HFFc6 (cell line): ENCODE measurements around the gene DNAH3. TPM values are rescaled to one million over a fixed set of nuclear protein-coding genes. Genes with fewer than 3 reads are reported as not detected.
"Not testable (repeated sequence)": the region's sequence is repeated elsewhere in the genome, so short reads cannot be mapped to it uniquely, and the experiment has no call there.

ENCODE experiments used
- DNase-seq: peaks from one replicate; pipeline ENCODE4 v3.0.0-alpha.2; 2018
- H3K27ac Mint-ChIP-seq: 2 replicates; pipeline ENCODE4 v1.8.0; 2020; ENCODE audit warnings: mild to moderate bottlenecking, mixed read lengths
- H3K27me3 Mint-ChIP-seq: 2 replicates; pipeline ENCODE4 v1.8.0; 2021; ENCODE audit warnings: mild to moderate bottlenecking, moderate library complexity, mixed read lengths; ENCODE audit not compliant: insufficient read depth
- H3K36me3 Mint-ChIP-seq: 2 replicates; pipeline ENCODE4 v1.8.0; 2021; ENCODE audit warnings: low read depth, mixed read lengths
- H3K4me1 Mint-ChIP-seq: 2 replicates; pipeline ENCODE4 v1.8.0; 2020; ENCODE audit warnings: low read depth, mixed read lengths
- H3K4me3 Mint-ChIP-seq: 2 replicates; pipeline ENCODE4 v1.8.0; 2020; ENCODE audit warnings: mild to moderate bottlenecking, moderate library complexity, mixed read lengths
- H3K9me3 Mint-ChIP-seq: 2 replicates; pipeline ENCODE4 v1.8.0; 2020; ENCODE audit warnings: mild to moderate bottlenecking, mixed read lengths
- CTCF ChIP-seq: fragments of 200-600 bp; sonication (generic); IDR thresholded peaks from 2 replicates; pipeline ENCODE4 v1.5.0; 2021; ENCODE audit warnings: antibody characterized with exemption, mild to moderate bottlenecking
- total RNA-seq, 6 experiments: library from RNA; stranded (reverse); fragmentation: NEBNext Ultra II Directional; extraction: Animal tissue kit (Norgen Biotek cat#: 25700); gene quantifications; 2 replicates in 1 of 6; 3 replicates in 5 of 6; pipeline ENCODE4 v1.2.3, GENCODE V29; 2021

The DNAH3 gene
- total RNA-seq, 6 experiments from 2014 or later: not detected

- Mint-ChIP-seq H3K27me3 (peaks cover 30% of the 10 kb centered on the region), H3K27ac (no peak overlapping the region), H3K4me1 (peaks cover 6% of the 10 kb centered on the region), H3K4me3 (no peak overlapping the region), H3K36me3 (no peaks in the 10 kb centered on the region), H3K9me3 (peaks cover 4% of the 10 kb centered on the region; the same call in 1 of the 2 replicates)
- TF ChIP-seq CTCF: no peak
- DNase-seq: no peak
Observed at GRCh38 chr16:21120976-21121520, 29.6 kb downstream of the DNAH3 start.

- Mint-ChIP-seq H3K27ac (no peak overlapping the region), H3K4me3 (no peak overlapping the region), H3K27me3 (peaks cover 20% of the 10 kb centered on the region), H3K4me1 (peaks cover 6% of the 10 kb centered on the region), H3K36me3 (no peaks in the 10 kb centered on the region), H3K9me3 (peaks cover 4% of the 10 kb centered on the region; the same call in 1 of the 2 replicates)
- DNase-seq: no peak
- TF ChIP-seq CTCF: no peak
Observed at GRCh38 chr16:21117567-21117966, 33.1 kb downstream of the DNAH3 start.

GRCh38 chr16:21116148-21116693 is 34.4 kb downstream of the DNAH3 start:
- TF ChIP-seq CTCF: no peak
- Mint-ChIP-seq H3K4me1 (peaks cover 6% of the 10 kb centered on the region), H3K9me3 (peaks cover 4% of the 10 kb centered on the region; the same call in 1 of the 2 replicates), H3K27me3 (peaks cover 14% of the 10 kb centered on the region), H3K36me3 (no peaks in the 10 kb centered on the region), H3K4me3 (peak overlapping the region; percentile 29; the same call in 1 of the 2 replicates), H3K27ac (no peak overlapping the region)
- no peak for DNase-seq

GRCh38 chr16:21115551-21115950 is 35.1 kb downstream of the DNAH3 start:
- not testable (repeated sequence) for H3K4me3 Mint-ChIP-seq, H3K9me3 Mint-ChIP-seq, H3K27ac Mint-ChIP-seq, H3K4me1 Mint-ChIP-seq, DNase-seq, H3K36me3 Mint-ChIP-seq
- H3K27me3 Mint-ChIP-seq: peaks cover 17% of the 10 kb centered on the region

GRCh38 chr16:21103941-21104860 is 46.4 kb downstream of the DNAH3 start:
- H3K36me3 Mint-ChIP-seq: no peaks in the 10 kb centered on the region
- H3K27ac Mint-ChIP-seq: peak overlapping the region; percentile 27; the same call in 1 of the 2 replicates
- peak overlapping the region; percentile 11; the same call in 1 of the 2 replicates for H3K4me3 Mint-ChIP-seq
- H3K27me3 Mint-ChIP-seq: peaks cover 8% of the 10 kb centered on the region
- peak; percentile 16 for DNase-seq
- no peaks in the 10 kb centered on the region for H3K9me3 Mint-ChIP-seq
- no peak for TF ChIP-seq CTCF
- H3K4me1 Mint-ChIP-seq: peaks cover 33% of the 10 kb centered on the region
